HepG2 (cell line): ENCODE measurements around the gene SERPINA3. TPM values are rescaled to one million over a fixed set of nuclear protein-coding genes. Genes with fewer than 3 reads are reported as not detected.

Experiments used
- ATAC-seq: fragments of 200-7000 bp; cut with Tn5 transposase; 3 replicates; pipeline ENCODE4 v1.9.1; 2020; ENCODE audit warnings: mild to moderate bottlenecking, moderate library complexity
- Bru-seq: library from RNA; stranded (reverse); fragments of 400-500 nt; gene quantifications from one replicate; lab custom pipeline; 2021; lab: Mats Ljungman, UMichigan
- BruChase-seq, 2 experiments: library from RNA; stranded (reverse); fragments of 400-500 nt; gene quantifications; one replicate each; lab custom pipeline; 2021; lab: Mats Ljungman, UMichigan
- BruUV-seq: library from RNA; stranded (reverse); fragments of 400-500 nt; replicated peaks from 2 replicates; lab custom pipeline; 2021; lab: Mats Ljungman, UMichigan
- CTCF ChIA-PET: fragments of 300-600 bp; formaldehyde crosslinking; extraction: SDS; loops from one replicate; lab custom pipeline; 2021; ENCODE audit warnings: low total read pairs, inconsistent platforms, low intra/inter-chr PET ratio; lab: Yijun Ruan, JAX
- POLR2A ChIA-PET: fragments of 350-600 bp; sonication (Branson Sonifier 250); formaldehyde crosslinking; loops from one replicate; lab custom pipeline; 2020; ENCODE audit warnings: antibody characterized with exemption, inconsistent platforms; lab: Yijun Ruan, JAX
- DNase-seq: peaks from one replicate; pipeline ENCODE4 v3.0.0-alpha.2; 2015; ENCODE audit warnings: low spot score
- FAIRE-seq: peaks from 3 replicates; lab custom pipeline; 2011; peaks lifted over from hg19 to GRCh38; lab: Jason Lieb, UNC
- H2AFZ ChIP-seq: one replicate; pipeline ENCODE4 v1.6.1; 2011; ENCODE audit warnings: low read length, inconsistent platforms
- H3K27ac ChIP-seq: fragments of 300-600 bp; 3 replicates; pipeline ENCODE4 v1.8.0; 2011; ENCODE audit warnings: mixed run types, mild to moderate bottlenecking, mixed read lengths, low read length, inconsistent platforms; ENCODE audit not compliant: insufficient read depth; ENCODE audit errors: extremely low read length
- H3K27me3 ChIP-seq, 2 experiments: fragments of 200-600 bp in 1 of 2; 2 replicates in 1 of 2; 3 replicates in 1 of 2; pipeline versions ENCODE4 v1.6.0 to v1.8.0; 2011; ENCODE audit warnings: low read length in 2 of 2, mild to moderate bottlenecking in 2 of 2, moderate library complexity in 2 of 2, inconsistent platforms in 1 of 2; ENCODE audit not compliant: insufficient read depth in 2 of 2, control insufficient read depth in 1 of 2
- H3K36me3 ChIP-seq, 2 experiments: fragments of 200-600 bp in 1 of 2; replicated peaks in 1 of 2; 2 replicates in 1 of 2; 3 replicates in 1 of 2; pipeline versions ENCODE4 v1.5.1 to v1.8.0; 2011; ENCODE audit warnings: low read length in 2 of 2, inconsistent platforms in 1 of 2; ENCODE audit not compliant: insufficient read depth in 2 of 2, control insufficient read depth in 1 of 2
- H3K4me1 ChIP-seq: 2 replicates; pipeline ENCODE4 v1.5.1; 2012; ENCODE audit warnings: low read length, inconsistent platforms; ENCODE audit not compliant: insufficient read depth
- H3K4me2 ChIP-seq: 2 replicates; pipeline ENCODE4 v1.6.0; 2011; ENCODE audit warnings: low read depth, low read length, inconsistent platforms
- H3K4me3 ChIP-seq, 3 experiments: fragments of 200-600 bp in 1 of 3; sonication (generic), shearing (Covaris generic) in 1 of 3; replicated peaks in 1 of 3; 2 replicates each; pipeline ENCODE4 v1.5.1; 2011 to 2016; ENCODE audit warnings: low read length in 3 of 3, inconsistent platforms in 2 of 3, low read depth in 2 of 3, mild to moderate bottlenecking in 2 of 3, control low read depth in 1 of 3, mixed read lengths in 1 of 3; ENCODE audit not compliant: insufficient read depth in 1 of 3
- H3K79me2 ChIP-seq: one replicate; pipeline ENCODE4 v1.6.1; 2011; ENCODE audit warnings: low read length, inconsistent platforms; ENCODE audit not compliant: insufficient read depth
- H3K9ac ChIP-seq: 2 replicates; pipeline ENCODE4 v1.6.0; 2011; ENCODE audit warnings: mild to moderate bottlenecking, low read depth, low read length, inconsistent platforms; ENCODE audit not compliant: insufficient read depth
- H3K9me3 ChIP-seq: 2 replicates; pipeline ENCODE4 v1.5.1; 2012; ENCODE audit warnings: mild to moderate bottlenecking, low read length
- H4K20me1 ChIP-seq: 2 replicates; pipeline ENCODE4 v1.6.0; 2011; ENCODE audit warnings: inconsistent platforms, mild to moderate bottlenecking, low read length, moderate library complexity; ENCODE audit not compliant: insufficient read depth
- EHMT2 ChIP-seq: fragments of 200-600 bp; sonication (generic); IDR thresholded peaks from 2 replicates; pipeline ENCODE4 v1.7.0; 2017; ENCODE audit warnings: antibody characterized with exemption, low read depth, low read length, borderline replicate concordance
- ELF4 ChIP-seq: sonication (generic); formaldehyde crosslinking; IDR thresholded peaks from 2 replicates; pipeline ENCODE4 v1.5.0; 2020; ENCODE audit warnings: missing genetic modification reagents, mild to moderate bottlenecking, moderate library complexity, borderline replicate concordance
- MED13 ChIP-seq: sonication (generic); formaldehyde crosslinking; IDR thresholded peaks from 2 replicates; pipeline ENCODE4 v1.5.0; 2020; ENCODE audit warnings: missing genetic modification reagents
- MLX ChIP-seq: IDR thresholded peaks from 2 replicates; pipeline ENCODE4 v1.6.1; 2016
- RBM22 ChIP-seq: fragments of 200-400 bp; formaldehyde crosslinking; optimal IDR thresholded peaks from 2 replicates; pipeline ENCODE3; 2017; ENCODE audit warnings: mild to moderate bottlenecking, low read length, moderate library complexity
- RNF2 ChIP-seq: fragments of 450-650 bp; conservative IDR thresholded peaks from 2 replicates; pipeline ENCODE4 v1.6.1; 2016; ENCODE audit warnings: low read depth
- TCF7L2 ChIP-seq: IDR thresholded peaks from 2 replicates; pipeline ENCODE4 v1.6.1; 2011; ENCODE audit warnings: mild to moderate bottlenecking, low read depth, low read length, moderate library complexity
- TEF ChIP-seq: sonication (generic); formaldehyde crosslinking; IDR thresholded peaks from 2 replicates; pipeline ENCODE4 v1.5.0; 2020; ENCODE audit warnings: missing genetic modification reagents
- ZMYM3 ChIP-seq: sonication (generic); formaldehyde crosslinking; IDR thresholded peaks from 2 replicates; pipeline ENCODE4 v1.5.1; 2020; ENCODE audit warnings: mild to moderate bottlenecking, missing genetic modification reagents
- ZNF432 ChIP-seq: sonication (generic); formaldehyde crosslinking; IDR thresholded peaks from 2 replicates; pipeline ENCODE4 v1.5.0; 2020; ENCODE audit warnings: missing genetic modification reagents, mild to moderate bottlenecking, borderline replicate concordance
- ZNF496 ChIP-seq: sonication (generic); formaldehyde crosslinking; IDR thresholded peaks from 2 replicates; pipeline ENCODE4 v1.8.1; 2023; ENCODE audit warnings: mild to moderate bottlenecking, moderate library complexity, missing genetic modification reagents; ENCODE audit not compliant: insufficient replicate concordance
- WGBS: methylation state at CpG from one replicate; pipeline ENCODE4 v1.1.6; 2017; ENCODE audit warnings: low lambda C conversion rate; 5-methylcytosine and 5-hydroxymethylcytosine counted together
- in situ Hi-C: cut with HindIII; loops from 2 replicates; pipeline ENCODE4 v1.10.0; 2017; ENCODE audit warnings: low pct_unique_long_range_greater_than_20kb; ENCODE audit not compliant: extremely low pct_ligation_motif_present
- intact Hi-C: fragments of 100-400 bp; cut with micrococcal nuclease; formaldehyde crosslinking; loops from one replicate; pipeline ENCODE4 v1.10.0; 2022; ENCODE audit not compliant: unreplicated experiment
- long read RNA-seq, 2 experiments: library from RNA in 1 of 2; library from polyadenylated mRNA in 1 of 2; stranded (forward) in 1 of 2; unstranded in 1 of 2; transcript quantifications; one replicate each; pipeline ENCODE4 v2.0.0, GENCODE V29; 2019 to 2022
- polyA minus RNA-seq, 3 experiments: library from RNA; depleted of rRNA, polyadenylated mRNA; stranded (reverse); fragments of >200 nt; gene quantifications; 2 replicates each; pipeline ENCODE4 v1.2.3, GENCODE V29; 2011; ENCODE audit warnings: low replicate concordance in 1 of 3
- polyA plus RNA-seq, 8 experiments: library from polyadenylated mRNA; depleted of rRNA in 3 of 8; stranded (reverse) in 7 of 8; unstranded in 1 of 8; fragments of >200 nt; fragmentation: Illumina TruSeq in 4 of 8; extraction: Trizol in 4 of 8; gene quantifications; 2 replicates each; pipeline versions ENCODE4 v1.2.1 to v1.2.3, GENCODE V29; 2011 to 2016; ENCODE audit warnings: low read depth in 4 of 8, missing spikeins in 1 of 8, mixed read lengths in 1 of 8; ENCODE audit not compliant: insufficient read depth in 1 of 8
- total RNA-seq, 5 experiments: library from RNA; depleted of rRNA; stranded (reverse); fragments of >200 nt; fragmentation: Illumina TruSeq; extraction: Trizol; gene quantifications; 2 replicates each; pipeline ENCODE4 v1.2.3, GENCODE V29; 2016; ENCODE audit warnings: low read depth in 1 of 5
- TF ChIP-seq, protein P1 (sequence below): sonication (generic); formaldehyde crosslinking; IDR thresholded peaks from 2 replicates; pipeline ENCODE4 v1.5.0; 2020; ENCODE audit warnings: mild to moderate bottlenecking, missing genetic modification reagents
- TF ChIP-seq, protein P2 (sequence below): sonication (generic); formaldehyde crosslinking; IDR thresholded peaks from 2 replicates; pipeline ENCODE4 v1.4.0; 2020; ENCODE audit warnings: missing genetic modification reagents, low read depth, mild to moderate bottlenecking, borderline replicate concordance

SERPINA3 gene
- total RNA-seq (2016; rRNA removed; fragmentation: Illumina TruSeq; extraction: Trizol) (433 and 825 TPM in 2 replicates), polyA plus RNA-seq (2011; rRNA removed) (2,200 and 3,367 TPM in 2 replicates), polyA minus RNA-seq (2011; rRNA and poly(A)+ RNA removed; ENCODE audit: low replicate concordance) (0.47 and 1,312 TPM in 2 replicates), Bru-seq, nascent RNA (percentile 100 among the genes with signal in this experiment), BruChase-seq, experiment 1, labeled RNA remaining after a 6-hour chase (percentile 99 among the genes with signal in this experiment), BruChase-seq, experiment 2, labeled RNA remaining after a 2-hour chase (percentile 99 among the genes with signal in this experiment)
- 141 and 152 TPM in 2 replicates for total RNA-seq (2016; cell fraction: cytosol; rRNA removed; fragmentation: Illumina TruSeq; extraction: Trizol; ENCODE audit: low read depth)
- 426 and 840 TPM in 2 replicates for total RNA-seq (2016; cell fraction: insoluble cytoplasmic fraction; rRNA removed; fragmentation: Illumina TruSeq; extraction: Trizol)
- total RNA-seq (2016; cell fraction: membrane; rRNA removed; fragmentation: Illumina TruSeq; extraction: Trizol): 232 and 248 TPM in 2 replicates
- total RNA-seq (2016; cell fraction: nucleus; rRNA removed; fragmentation: Illumina TruSeq; extraction: Trizol): 726 and 813 TPM in 2 replicates
- 3,577 and 4,656 TPM in 2 replicates for polyA plus RNA-seq (2011; cell fraction: cytosol; rRNA removed)
- 1,545 and 2,325 TPM in 2 replicates for polyA plus RNA-seq (2011; cell fraction: nucleus; rRNA removed)
- 306 and 2,041 TPM in 2 replicates for polyA plus RNA-seq (2012)
- polyA plus RNA-seq (2016; cell fraction: cytosol; fragmentation: Illumina TruSeq; extraction: Trizol; ENCODE audit: low read depth): 168 and 171 TPM in 2 replicates
- 463 and 467 TPM in 2 replicates for polyA plus RNA-seq (2016; cell fraction: insoluble cytoplasmic fraction; fragmentation: Illumina TruSeq; extraction: Trizol; ENCODE audit: low read depth)
- 216 and 234 TPM in 2 replicates for polyA plus RNA-seq (2016; cell fraction: membrane; fragmentation: Illumina TruSeq; extraction: Trizol; ENCODE audit: low read depth)
- 1,122 and 1,162 TPM in 2 replicates for polyA plus RNA-seq (2016; cell fraction: nucleus; fragmentation: Illumina TruSeq; extraction: Trizol; ENCODE audit: insufficient read depth, low read depth)
- polyA minus RNA-seq (2011; cell fraction: cytosol; rRNA and poly(A)+ RNA removed): 680 and 1,323 TPM in 2 replicates
- polyA minus RNA-seq (2011; cell fraction: nucleus; rRNA and poly(A)+ RNA removed): 461 and 851 TPM in 2 replicates
- long read RNA-seq, experiment 1, transcript SERPINA3-201 (5 exons, 1,589 nt): major isoform, 731 of 1,023 reads
- long read RNA-seq, experiment 1, transcript SERPINA3-204 (3 exons, 2,420 nt): minor isoform, 25 of 1,023 reads
- long read RNA-seq, experiment 1, transcript SERPINA3-208 (4 exons, 1,289 nt): minor isoform, 5 of 1,023 reads
- long read RNA-seq, experiment 1, transcript SERPINA3-202 (5 exons, 1,581 nt): minor isoform, 249 of 1,023 reads
- long read RNA-seq, experiment 1, partial matches to known transcripts: 2 of 1,023 reads
- long read RNA-seq, experiment 1, other reads (novel, unspliced or antisense): 10 of 1,023 reads
- long read RNA-seq, experiment 2, transcript SERPINA3-208 (4 exons, 1,289 nt): minor isoform, 66 of 10,291 reads
- long read RNA-seq, experiment 2, transcript SERPINA3-201 (5 exons, 1,589 nt): major isoform, 9,769 of 10,291 reads
- long read RNA-seq, experiment 2, transcript SERPINA3-204 (3 exons, 2,420 nt): minor isoform, 420 of 10,291 reads
- long read RNA-seq, experiment 2, transcript SERPINA3-209 (1 exons, 639 nt): minor isoform, 5 of 10,291 reads
- long read RNA-seq, experiment 2, partial matches to known transcripts: 17 of 10,291 reads
- long read RNA-seq, experiment 2, other reads (novel, unspliced or antisense): 13 of 10,291 reads

- H3K9me3 ChIP-seq: peaks cover 3% of the 10 kb centered on the region; the same call in 1 of the 2 replicates
- peak within 1 kb of the TSS; percentile 77 for H3K27ac ChIP-seq
- H3K36me3 ChIP-seq: peaks cover 12 to 30% of the 10 kb centered on the region in 2 experiments
- H3K4me2 ChIP-seq: peak within 1 kb of the TSS; percentile 97
- H4K20me1 ChIP-seq: peaks cover 34% of the 10 kb centered on the region; the same call in 1 of the 2 replicates
- intact Hi-C loops: loop anchor here (1.0 kb wide), 1 partner anchor 13 kb away; no protein-coding TSS in a partner anchor
- CTCF ChIA-PET: no interaction called here
- peak within 1 kb of the TSS; percentile 81 for H3K9ac ChIP-seq
- no peak within 1 kb of the TSS for H2AFZ ChIP-seq
- in situ Hi-C loops: no loop called here
- DNase-seq (peak; percentile 91), FAIRE-seq (peak; percentile 84), ATAC-seq (peak; percentile 76)
- POLR2A ChIA-PET: interaction anchor here (0.9 to 19.0 kb wide), 21 partner anchors 10 to 438 kb away, joined by 3 to 638 read pairs (median 5); partner anchors contain the start of genes PPP4R4, SERPINA1, SERPINA4 and SERPINA5
- peaks cover 53% of the 10 kb centered on the region for H3K79me2 ChIP-seq
- 8% methylated on average over 4 of the region's 4 CpGs for WGBS
- no TSS peak for BruUV-seq
- peak within 1 kb of the TSS; percentile 62 to 69 (median 68) for H3K4me3 ChIP-seq
- H3K27me3 ChIP-seq: no peaks in the 10 kb centered on the region; a peak in 1 of 5 replicates
- H3K4me1 ChIP-seq: peaks cover 77% of the 10 kb centered on the region
- TF ChIP-seq ZNF432 (CRISPR knock-in tag) (no peak), MLX (CRISPR knock-in tag) (no peak), RNF2 (no peak), TEF (CRISPR knock-in tag) (0 out of 2 replicates have a peak, but pooled peaks have one; percentile 35), EHMT2 (no peak), RBM22 (no peak), ZMYM3 (CRISPR knock-in tag) (no peak; the same call in 1 of the 2 replicates), ELF4 (no peak), MED13 (peak; percentile 72), TCF7L2 (no peak), ZNF496 (CRISPR knock-in tag) (no peak)
- TF ChIP-seq, protein P1, sequence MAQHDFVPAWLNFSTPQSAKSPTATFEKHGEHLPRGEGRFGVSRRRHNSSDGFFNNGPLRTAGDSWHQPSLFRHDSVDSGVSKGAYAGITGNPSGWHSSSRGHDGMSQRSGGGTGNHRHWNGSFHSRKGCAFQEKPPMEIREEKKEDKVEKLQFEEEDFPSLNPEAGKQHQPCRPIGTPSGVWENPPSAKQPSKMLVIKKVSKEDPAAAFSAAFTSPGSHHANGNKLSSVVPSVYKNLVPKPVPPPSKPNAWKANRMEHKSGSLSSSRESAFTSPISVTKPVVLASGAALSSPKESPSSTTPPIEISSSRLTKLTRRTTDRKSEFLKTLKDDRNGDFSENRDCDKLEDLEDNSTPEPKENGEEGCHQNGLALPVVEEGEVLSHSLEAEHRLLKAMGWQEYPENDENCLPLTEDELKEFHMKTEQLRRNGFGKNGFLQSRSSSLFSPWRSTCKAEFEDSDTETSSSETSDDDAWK: no peak
- TF ChIP-seq, protein P2, sequence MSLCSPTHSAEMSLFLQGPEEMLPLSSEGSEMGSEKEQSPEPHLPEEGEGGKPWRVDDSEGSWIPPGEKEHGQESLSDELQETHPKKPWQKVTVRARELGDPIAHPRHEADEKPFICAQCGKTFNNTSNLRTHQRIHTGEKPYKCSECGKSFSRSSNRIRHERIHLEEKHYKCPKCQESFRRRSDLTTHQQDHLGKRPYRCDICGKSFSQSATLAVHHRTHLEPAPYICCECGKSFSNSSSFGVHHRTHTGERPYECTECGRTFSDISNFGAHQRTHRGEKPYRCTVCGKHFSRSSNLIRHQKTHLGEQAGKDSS (CRISPR knock-in tag): no peak
Observed at GRCh38 chr14:94612174-94612573, at the start of gene SERPINA3. TSS of gene SERPINA3 (plus strand) at chr14:94612391. CDS start at chr14:94614442, 2,051 bp downstream.
